ENCODE data around the gene ZC3HAV1.

DNA sequence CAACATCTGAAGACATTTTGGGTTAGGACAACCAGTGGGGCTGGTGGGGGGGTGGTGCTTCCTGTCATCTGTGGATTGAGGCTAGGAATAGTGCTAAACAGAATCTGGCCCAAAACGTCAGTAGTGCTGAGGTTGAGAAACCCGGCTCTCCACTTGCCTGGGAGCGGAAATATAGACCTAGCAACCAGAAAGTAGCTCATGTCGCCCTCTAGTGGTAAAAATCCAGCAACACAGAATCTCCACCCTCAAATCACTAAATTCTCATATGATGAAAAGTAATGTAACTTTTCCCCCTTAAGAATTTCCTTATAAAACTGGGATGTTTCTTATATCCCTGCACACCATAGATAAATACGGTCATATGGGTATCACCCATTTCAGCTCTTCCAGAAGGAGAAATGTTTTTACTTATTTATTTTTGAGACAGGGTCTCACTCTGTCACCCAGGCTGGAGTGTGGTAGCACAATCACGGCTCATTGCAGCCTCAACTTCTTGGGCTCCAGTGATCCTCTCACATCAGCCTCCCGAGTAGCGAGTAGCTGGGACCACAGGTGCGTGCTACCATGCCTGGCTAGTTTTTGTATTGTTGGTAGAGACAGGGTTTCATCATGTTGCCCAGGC lies 34.4 kb downstream of the ZC3HAV1 start:
- TF ChIP-seq, protein P1, sequence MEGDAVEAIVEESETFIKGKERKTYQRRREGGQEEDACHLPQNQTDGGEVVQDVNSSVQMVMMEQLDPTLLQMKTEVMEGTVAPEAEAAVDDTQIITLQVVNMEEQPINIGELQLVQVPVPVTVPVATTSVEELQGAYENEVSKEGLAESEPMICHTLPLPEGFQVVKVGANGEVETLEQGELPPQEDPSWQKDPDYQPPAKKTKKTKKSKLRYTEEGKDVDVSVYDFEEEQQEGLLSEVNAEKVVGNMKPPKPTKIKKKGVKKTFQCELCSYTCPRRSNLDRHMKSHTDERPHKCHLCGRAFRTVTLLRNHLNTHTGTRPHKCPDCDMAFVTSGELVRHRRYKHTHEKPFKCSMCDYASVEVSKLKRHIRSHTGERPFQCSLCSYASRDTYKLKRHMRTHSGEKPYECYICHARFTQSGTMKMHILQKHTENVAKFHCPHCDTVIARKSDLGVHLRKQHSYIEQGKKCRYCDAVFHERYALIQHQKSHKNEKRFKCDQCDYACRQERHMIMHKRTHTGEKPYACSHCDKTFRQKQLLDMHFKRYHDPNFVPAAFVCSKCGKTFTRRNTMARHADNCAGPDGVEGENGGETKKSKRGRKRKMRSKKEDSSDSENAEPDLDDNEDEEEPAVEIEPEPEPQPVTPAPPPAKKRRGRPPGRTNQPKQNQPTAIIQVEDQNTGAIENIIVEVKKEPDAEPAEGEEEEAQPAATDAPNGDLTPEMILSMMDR (IDR thresholded peaks at IDR 0.05): peak; percentile 99
- TF ChIP-seq, protein P2, sequence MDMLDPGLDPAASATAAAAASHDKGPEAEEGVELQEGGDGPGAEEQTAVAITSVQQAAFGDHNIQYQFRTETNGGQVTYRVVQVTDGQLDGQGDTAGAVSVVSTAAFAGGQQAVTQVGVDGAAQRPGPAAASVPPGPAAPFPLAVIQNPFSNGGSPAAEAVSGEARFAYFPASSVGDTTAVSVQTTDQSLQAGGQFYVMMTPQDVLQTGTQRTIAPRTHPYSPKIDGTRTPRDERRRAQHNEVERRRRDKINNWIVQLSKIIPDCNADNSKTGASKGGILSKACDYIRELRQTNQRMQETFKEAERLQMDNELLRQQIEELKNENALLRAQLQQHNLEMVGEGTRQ (IDR thresholded peaks at IDR 0.05; ENCODE audit: borderline replicate concordance, low read depth, low read length): no peak; the same call in 1 of the 2 replicates
- TF ChIP-seq MXI1 (IDR thresholded peaks at IDR 0.05; ENCODE audit: low read depth, low read length) (0 out of 2 replicates have a peak, but pooled peaks have one; percentile 38), RAD21 (IDR thresholded peaks at IDR 0.05; ENCODE audit: low read length) (peak; percentile 97), NRF1 (IDR thresholded peaks at IDR 0.05; ENCODE audit: low read depth, low read length) (no peak), RFX5 (IDR thresholded peaks at IDR 0.05; ENCODE audit: low read length) (peak; percentile 76), EP300 (IDR thresholded peaks at IDR 0.05; ENCODE audit: borderline replicate concordance in 1 of 2, low read depth in 1 of 2, low read length in 1 of 2) (no peak)
- TF ChIP-seq, protein P3, sequence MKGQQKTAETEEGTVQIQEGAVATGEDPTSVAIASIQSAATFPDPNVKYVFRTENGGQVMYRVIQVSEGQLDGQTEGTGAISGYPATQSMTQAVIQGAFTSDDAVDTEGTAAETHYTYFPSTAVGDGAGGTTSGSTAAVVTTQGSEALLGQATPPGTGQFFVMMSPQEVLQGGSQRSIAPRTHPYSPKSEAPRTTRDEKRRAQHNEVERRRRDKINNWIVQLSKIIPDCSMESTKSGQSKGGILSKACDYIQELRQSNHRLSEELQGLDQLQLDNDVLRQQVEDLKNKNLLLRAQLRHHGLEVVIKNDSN (IDR thresholded peaks at IDR 0.05; ENCODE audit: borderline replicate concordance, low read depth): no peak
- TF ChIP-seq, protein P4, sequence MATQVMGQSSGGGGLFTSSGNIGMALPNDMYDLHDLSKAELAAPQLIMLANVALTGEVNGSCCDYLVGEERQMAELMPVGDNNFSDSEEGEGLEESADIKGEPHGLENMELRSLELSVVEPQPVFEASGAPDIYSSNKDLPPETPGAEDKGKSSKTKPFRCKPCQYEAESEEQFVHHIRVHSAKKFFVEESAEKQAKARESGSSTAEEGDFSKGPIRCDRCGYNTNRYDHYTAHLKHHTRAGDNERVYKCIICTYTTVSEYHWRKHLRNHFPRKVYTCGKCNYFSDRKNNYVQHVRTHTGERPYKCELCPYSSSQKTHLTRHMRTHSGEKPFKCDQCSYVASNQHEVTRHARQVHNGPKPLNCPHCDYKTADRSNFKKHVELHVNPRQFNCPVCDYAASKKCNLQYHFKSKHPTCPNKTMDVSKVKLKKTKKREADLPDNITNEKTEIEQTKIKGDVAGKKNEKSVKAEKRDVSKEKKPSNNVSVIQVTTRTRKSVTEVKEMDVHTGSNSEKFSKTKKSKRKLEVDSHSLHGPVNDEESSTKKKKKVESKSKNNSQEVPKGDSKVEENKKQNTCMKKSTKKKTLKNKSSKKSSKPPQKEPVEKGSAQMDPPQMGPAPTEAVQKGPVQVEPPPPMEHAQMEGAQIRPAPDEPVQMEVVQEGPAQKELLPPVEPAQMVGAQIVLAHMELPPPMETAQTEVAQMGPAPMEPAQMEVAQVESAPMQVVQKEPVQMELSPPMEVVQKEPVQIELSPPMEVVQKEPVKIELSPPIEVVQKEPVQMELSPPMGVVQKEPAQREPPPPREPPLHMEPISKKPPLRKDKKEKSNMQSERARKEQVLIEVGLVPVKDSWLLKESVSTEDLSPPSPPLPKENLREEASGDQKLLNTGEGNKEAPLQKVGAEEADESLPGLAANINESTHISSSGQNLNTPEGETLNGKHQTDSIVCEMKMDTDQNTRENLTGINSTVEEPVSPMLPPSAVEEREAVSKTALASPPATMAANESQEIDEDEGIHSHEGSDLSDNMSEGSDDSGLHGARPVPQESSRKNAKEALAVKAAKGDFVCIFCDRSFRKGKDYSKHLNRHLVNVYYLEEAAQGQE (IDR thresholded peaks at IDR 0.05; ENCODE audit: low read depth, low read length): no peak
- TF ChIP-seq, protein P5, sequence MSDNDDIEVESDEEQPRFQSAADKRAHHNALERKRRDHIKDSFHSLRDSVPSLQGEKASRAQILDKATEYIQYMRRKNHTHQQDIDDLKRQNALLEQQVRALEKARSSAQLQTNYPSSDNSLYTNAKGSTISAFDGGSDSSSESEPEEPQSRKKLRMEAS (IDR thresholded peaks at IDR 0.05; ENCODE audit: low read depth): no peak

Data from SK-N-SH (cell line).